PC-3 (cell line): ENCODE measurements around the gene SYNE1.

Source experiments
- CTCF ChIP-seq: fragments of 300-600 bp; sonication (generic); conservative IDR thresholded peaks from 2 replicates; pipeline ENCODE4 v1.5.1; 2017; ENCODE audit warnings: antibody characterized with exemption, low read depth, mild to moderate bottlenecking, low read length
- EZH2 ChIP-seq: fragments of 300-600 bp; sonication (generic); IDR thresholded peaks from one replicate; pipeline ENCODE4 v1.6.1; 2017; ENCODE audit warnings: antibody characterized with exemption, mild to moderate bottlenecking, low read length; ENCODE audit not compliant: unreplicated experiment

- TF ChIP-seq CTCF, result no peak
- no peak for TF ChIP-seq EZH2
These were observed 281.1 kb downstream of the SYNE1 start for GRCh38 chr6:152356016-152356415.
